Glutamatergic neuron (in vitro differentiated cells): ENCODE measurements around the gene TGFBI. TPM values are rescaled to one million over a fixed set of nuclear protein-coding genes. Genes with fewer than 3 reads are reported as not detected.

Source experiments
- DNase-seq: peaks from one replicate; pipeline ENCODE4 v3.0.0; 2022
- H3K27ac Mint-ChIP-seq: one replicate; pipeline ENCODE4 v1.8.0; 2020; ENCODE audit warnings: mild to moderate bottlenecking, mixed read lengths, inconsistent platforms; ENCODE audit not compliant: unreplicated experiment
- H3K27me3 Mint-ChIP-seq: one replicate; pipeline ENCODE4 v1.8.0; 2020; ENCODE audit warnings: mild to moderate bottlenecking, moderate library complexity, mixed read lengths, inconsistent platforms; ENCODE audit not compliant: unreplicated experiment
- H3K36me3 Mint-ChIP-seq: one replicate; pipeline ENCODE4 v1.8.0; 2020; ENCODE audit warnings: mild to moderate bottlenecking, mixed read lengths, inconsistent platforms; ENCODE audit not compliant: unreplicated experiment
- H3K4me1 Mint-ChIP-seq: one replicate; pipeline ENCODE4 v1.8.0; 2020; ENCODE audit warnings: mild to moderate bottlenecking, low read depth, mixed read lengths, inconsistent platforms; ENCODE audit not compliant: unreplicated experiment
- H3K4me3 Mint-ChIP-seq: one replicate; pipeline ENCODE4 v1.8.0; 2020; ENCODE audit warnings: mild to moderate bottlenecking, mixed read lengths, inconsistent platforms; ENCODE audit not compliant: unreplicated experiment
- H3K9me3 Mint-ChIP-seq: one replicate; pipeline ENCODE4 v1.8.0; 2020; ENCODE audit warnings: mild to moderate bottlenecking, moderate library complexity, mixed read lengths, inconsistent platforms; ENCODE audit not compliant: unreplicated experiment
- total RNA-seq: library from RNA; stranded (reverse); fragmentation: NEBNext Ultra II Directional; extraction: Animal tissue kit (Norgen Biotek cat#: 25700); gene quantifications from one replicate; pipeline ENCODE4 v1.2.1, GENCODE V29; 2021; ENCODE audit not compliant: unreplicated experiment
- TF ChIP-seq, protein P1 (sequence below): fragments of 200-600 bp; sonication (generic); IDR thresholded peaks from one replicate; pipeline ENCODE4 v1.5.0; 2021; ENCODE audit not compliant: partially characterized antibody, unreplicated experiment

Gene TGFBI
- total RNA-seq, 1 donor from 2014 or later: 2.3 TPM

DNA sequence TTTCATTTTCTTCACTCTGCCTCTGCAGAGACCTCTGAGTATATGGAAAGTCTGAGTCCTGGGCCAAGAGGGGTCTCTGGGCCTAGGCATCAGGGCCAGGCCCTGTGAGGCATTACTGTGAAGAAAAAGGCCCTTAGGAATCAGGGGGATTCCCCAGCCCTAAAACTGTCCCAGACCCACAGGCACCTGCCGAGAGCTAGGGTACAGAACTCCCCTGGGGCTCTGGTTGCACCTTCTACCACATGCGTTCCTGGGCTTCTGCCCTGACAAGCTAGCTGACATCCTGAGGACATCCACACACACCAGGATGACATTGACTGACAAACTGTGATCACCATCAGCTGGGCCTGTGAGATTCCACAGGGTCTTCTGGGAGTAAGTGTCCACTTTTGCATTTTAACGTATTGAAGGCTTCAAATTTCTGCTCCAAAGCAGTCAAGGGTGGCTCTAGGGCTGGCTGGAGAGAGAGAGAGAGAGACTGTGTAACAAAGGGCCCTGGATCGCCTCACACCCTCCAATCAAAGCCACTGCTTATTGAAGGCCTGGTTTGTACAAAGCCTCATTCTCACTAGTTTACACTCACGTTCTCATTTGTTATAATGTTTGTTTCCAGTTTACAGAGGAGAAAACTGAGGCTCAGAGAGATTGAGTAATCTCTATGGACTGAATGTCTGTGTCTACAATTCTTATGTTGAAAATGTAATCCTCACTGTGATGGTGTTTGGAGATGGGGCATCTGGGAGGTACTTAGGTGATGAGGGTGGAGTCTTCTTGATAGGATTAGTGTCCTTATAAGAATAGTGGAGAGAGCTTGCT, 45.1 kb downstream of the TGFBI start:
- Mint-ChIP-seq H3K9me3 (peaks cover 22% of the 10 kb centered on the region), H3K36me3 (peaks cover 7% of the 10 kb centered on the region), H3K4me1 (peaks cover 40% of the 10 kb centered on the region), H3K4me3 (no peak overlapping the region), H3K27me3 (peaks cover 13% of the 10 kb centered on the region), H3K27ac (peak overlapping the region; percentile 62)
- TF ChIP-seq, protein P1, sequence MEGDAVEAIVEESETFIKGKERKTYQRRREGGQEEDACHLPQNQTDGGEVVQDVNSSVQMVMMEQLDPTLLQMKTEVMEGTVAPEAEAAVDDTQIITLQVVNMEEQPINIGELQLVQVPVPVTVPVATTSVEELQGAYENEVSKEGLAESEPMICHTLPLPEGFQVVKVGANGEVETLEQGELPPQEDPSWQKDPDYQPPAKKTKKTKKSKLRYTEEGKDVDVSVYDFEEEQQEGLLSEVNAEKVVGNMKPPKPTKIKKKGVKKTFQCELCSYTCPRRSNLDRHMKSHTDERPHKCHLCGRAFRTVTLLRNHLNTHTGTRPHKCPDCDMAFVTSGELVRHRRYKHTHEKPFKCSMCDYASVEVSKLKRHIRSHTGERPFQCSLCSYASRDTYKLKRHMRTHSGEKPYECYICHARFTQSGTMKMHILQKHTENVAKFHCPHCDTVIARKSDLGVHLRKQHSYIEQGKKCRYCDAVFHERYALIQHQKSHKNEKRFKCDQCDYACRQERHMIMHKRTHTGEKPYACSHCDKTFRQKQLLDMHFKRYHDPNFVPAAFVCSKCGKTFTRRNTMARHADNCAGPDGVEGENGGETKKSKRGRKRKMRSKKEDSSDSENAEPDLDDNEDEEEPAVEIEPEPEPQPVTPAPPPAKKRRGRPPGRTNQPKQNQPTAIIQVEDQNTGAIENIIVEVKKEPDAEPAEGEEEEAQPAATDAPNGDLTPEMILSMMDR: no peak
- DNase-seq: no peak

DNA sequence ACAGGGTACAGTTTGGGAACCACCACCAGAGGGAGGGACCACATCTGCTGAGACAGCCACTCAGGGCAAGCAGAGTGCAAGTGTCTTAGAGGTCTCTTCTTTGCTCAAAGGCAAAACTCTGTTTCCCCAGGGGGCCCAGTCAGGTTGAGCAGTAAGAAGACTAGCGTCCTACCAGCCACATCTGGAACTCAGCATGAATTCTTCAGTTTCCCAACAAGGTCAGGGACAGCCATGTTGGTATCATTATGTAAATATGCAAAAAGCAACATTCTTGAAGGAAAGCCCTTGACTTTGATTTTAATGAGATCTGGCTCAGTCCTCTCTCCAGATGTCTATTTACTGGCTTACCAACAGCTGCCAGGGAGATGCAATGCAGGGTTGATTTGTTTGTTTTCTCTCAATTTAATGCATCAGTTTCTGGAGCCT, 46.7 kb downstream of the TGFBI start:
- Mint-ChIP-seq H3K36me3 (peaks cover 7% of the 10 kb centered on the region), H3K9me3 (peaks cover 15% of the 10 kb centered on the region), H3K27ac (no peak overlapping the region), H3K4me1 (peaks cover 34% of the 10 kb centered on the region), H3K27me3 (peaks cover 13% of the 10 kb centered on the region), H3K4me3 (no peak overlapping the region)
- TF ChIP-seq, protein P1: no peak
- no peak for DNase-seq

DNA sequence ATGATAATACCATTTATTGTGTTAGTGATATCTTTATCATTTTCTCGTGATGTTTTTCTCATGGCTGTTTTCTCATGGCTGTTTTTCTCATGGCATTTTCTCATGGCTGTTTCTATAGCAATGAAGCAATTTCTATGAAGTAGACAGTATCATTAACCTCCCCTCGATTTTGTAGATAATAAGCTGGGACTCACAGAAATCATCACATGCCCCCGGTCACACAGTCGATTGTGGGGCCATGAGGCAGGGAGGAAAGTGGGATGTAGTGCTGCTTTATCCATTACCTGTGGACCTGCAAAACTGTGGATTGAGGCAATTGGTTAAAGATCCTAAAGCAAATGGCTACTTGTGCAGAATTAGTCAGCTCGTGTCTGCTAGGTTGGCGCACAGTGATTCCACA, 47.3 kb downstream of the TGFBI start:
- H3K27me3 Mint-ChIP-seq: peaks cover 8% of the 10 kb centered on the region
- peaks cover 28% of the 10 kb centered on the region for H3K4me1 Mint-ChIP-seq
- no peak overlapping the region for H3K27ac Mint-ChIP-seq
- peaks cover 9% of the 10 kb centered on the region for H3K9me3 Mint-ChIP-seq
- no peak overlapping the region for H3K4me3 Mint-ChIP-seq
- peaks cover 7% of the 10 kb centered on the region for H3K36me3 Mint-ChIP-seq
- DNase-seq: no peak
- TF ChIP-seq, protein P1: no peak

DNA sequence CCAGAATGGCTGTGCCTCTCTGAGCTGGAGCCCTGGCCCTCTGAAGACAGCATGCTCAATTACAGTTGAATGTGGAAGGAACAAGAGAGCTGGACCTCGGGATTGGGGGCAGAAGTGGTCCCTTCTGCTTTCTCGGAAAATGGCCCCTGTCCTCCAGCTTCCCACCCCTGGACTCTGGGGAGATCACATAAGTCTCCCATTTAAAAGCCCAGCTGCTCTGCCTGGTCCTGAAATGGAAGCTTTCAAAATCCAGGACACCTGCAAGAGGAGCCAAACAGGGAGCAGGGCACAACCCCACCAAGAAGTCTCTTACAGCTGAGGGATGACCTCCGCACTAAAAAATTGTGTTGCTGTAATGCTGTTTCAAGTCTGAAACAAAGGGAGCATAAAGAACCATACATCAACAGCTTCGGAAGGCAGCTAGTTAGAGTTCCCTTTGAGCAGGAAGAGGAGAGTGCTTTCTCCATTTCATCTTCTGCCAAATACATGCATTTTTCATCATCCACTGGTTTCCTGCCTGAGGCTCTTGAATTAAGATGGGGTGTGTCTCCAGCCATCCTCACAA, 48.2 kb downstream of the TGFBI start:
- peaks cover 5% of the 10 kb centered on the region for H3K9me3 Mint-ChIP-seq
- peaks cover under 1% of the 10 kb centered on the region for H3K36me3 Mint-ChIP-seq
- H3K27me3 Mint-ChIP-seq: peaks cover 5% of the 10 kb centered on the region
- no peak for DNase-seq
- H3K27ac Mint-ChIP-seq: no peak overlapping the region
- TF ChIP-seq, protein P1: no peak
- peaks cover 20% of the 10 kb centered on the region for H3K4me1 Mint-ChIP-seq
- peak overlapping the region; percentile 27 for H3K4me3 Mint-ChIP-seq

DNA sequence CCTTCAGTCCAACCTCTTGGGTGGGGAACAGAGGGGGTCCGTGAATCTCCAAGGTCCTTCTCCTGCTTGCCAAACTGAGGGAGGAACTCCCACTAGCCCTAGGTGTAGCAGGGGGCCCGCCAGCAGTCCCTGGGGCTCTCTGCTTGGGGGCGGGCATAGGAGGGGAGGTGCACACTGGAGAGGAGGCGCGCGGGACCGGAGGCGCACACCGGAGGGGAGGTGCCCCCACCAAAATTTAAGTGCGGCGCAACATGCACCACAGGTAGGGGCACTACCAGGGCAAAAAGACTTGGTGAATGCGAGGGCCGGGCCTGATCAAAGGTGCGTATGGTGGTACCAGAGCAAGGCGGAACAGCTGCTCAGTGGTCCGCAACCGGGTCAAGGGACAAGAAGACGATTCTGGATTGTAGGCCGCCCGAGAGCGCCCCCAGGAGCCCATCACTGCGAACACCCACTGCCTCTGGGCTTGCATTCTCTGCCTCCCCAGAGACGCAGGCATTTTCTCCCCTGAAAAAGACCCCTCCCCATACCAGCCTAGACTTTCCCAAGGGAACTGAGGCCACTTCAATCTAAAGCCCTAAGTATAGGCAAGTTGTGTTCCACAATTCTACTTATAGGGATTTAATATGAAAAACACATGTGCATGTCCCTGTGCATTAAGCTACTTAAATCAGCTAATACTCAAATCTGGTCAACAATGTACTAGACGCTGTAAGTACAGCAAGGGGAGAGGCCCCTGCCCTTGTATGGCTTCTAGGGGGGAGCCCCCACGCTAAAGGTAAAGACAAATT, 50.6 kb downstream of the TGFBI start:
- H3K4me1 Mint-ChIP-seq: peaks cover 17% of the 10 kb centered on the region
- no peak overlapping the region for H3K27ac Mint-ChIP-seq
- no peaks in the 10 kb centered on the region for H3K36me3 Mint-ChIP-seq
- peak overlapping the region; percentile 50 for H3K4me3 Mint-ChIP-seq
- DNase-seq: no peak
- H3K9me3 Mint-ChIP-seq: peaks cover 5% of the 10 kb centered on the region
- peaks cover 3% of the 10 kb centered on the region for H3K27me3 Mint-ChIP-seq
- TF ChIP-seq, protein P1: no peak
